Activated CD8-positive, alpha-beta memory T cell treated with anti-CD3 and anti-CD28 coated beads for 1 hour (primary cell): Measurements from ENCODE around the gene ISCA2.

ENCODE experiments used
- DNase-seq, 2 donors: peaks; one replicate each; pipeline ENCODE4 v3.0.0-alpha.2; 2020; ENCODE audit warnings: low read depth in 1 of 2; ENCODE audit errors: extremely low read depth in 1 of 2

Gene ISCA2

GRCh38 chr14:74507840-74508239, 14.3 kb downstream of the ISCA2 start:
- DNase-seq, result no peak

GRCh38 chr14:74508292-74508731, 14.7 kb downstream of the ISCA2 start:
- no peak for DNase-seq

- DNase-seq, result no peak
These were observed 15.4 kb downstream of the ISCA2 start for GRCh38 chr14:74508844-74509428.

- DNase-seq, result no peak
These were observed 16.1 kb downstream of the ISCA2 start for GRCh38 chr14:74509587-74510222.

- no peak for DNase-seq
These were observed 16.8 kb downstream of the ISCA2 start for GRCh38 chr14:74510223-74510931.

GRCh38 chr14:74510959-74511409, 17.4 kb downstream of the ISCA2 start:
- no peak for DNase-seq

GRCh38 chr14:74511966-74512830, 18.6 kb downstream of the ISCA2 start:
- no peak for DNase-seq

- no peak for DNase-seq
These were observed 20.9 kb downstream of the ISCA2 start for GRCh38 chr14:74514471-74514941.

GRCh38 chr14:74515891-74516412, 22.4 kb downstream of the ISCA2 start:
- DNase-seq, result no peak

- no peak for DNase-seq
These were observed 23.0 kb downstream of the ISCA2 start for GRCh38 chr14:74516451-74517160.

GRCh38 chr14:74517731-74518130, 24.2 kb downstream of the ISCA2 start:
- no peak for DNase-seq

GRCh38 chr14:74518221-74518620, 24.7 kb downstream of the ISCA2 start:
- DNase-seq, result no peak

GRCh38 chr14:74519316-74520074, 25.9 kb downstream of the ISCA2 start:
- DNase-seq, result no peak

- DNase-seq, result no peak
These were observed 28.2 kb downstream of the ISCA2 start for GRCh38 chr14:74521756-74522155.

GRCh38 chr14:74522740-74523139, 29.2 kb downstream of the ISCA2 start:
- DNase-seq, result no peak

GRCh38 chr14:74524076-74524811, 30.7 kb downstream of the ISCA2 start:
- DNase-seq, result no peak

- DNase-seq, result no peak
These were observed 31.2 kb downstream of the ISCA2 start for GRCh38 chr14:74524812-74525135.

GRCh38 chr14:74525361-74525851, 31.8 kb downstream of the ISCA2 start:
- DNase-seq, result no peak
